ENCODE measurements around the gene LDAH.

GRCh38 chr2:20838016-20838415 lies 15.1 kb upstream of the LDAH start:
- TF ChIP-seq CTCF (IDR thresholded peaks at IDR 0.05; ENCODE audit: low read length) (no peak), EZH2phosphoT487 (IDR thresholded peaks at IDR 0.05; ENCODE audit: low read length) (no peak)
